GM19240 (cell line): ENCODE measurements around the gene TUBA4A.
"Not testable (repeated sequence)": the region's sequence is repeated elsewhere in the genome, so short reads cannot be mapped to it uniquely, and the experiment has no call there.

ENCODE experiments used
- DNase-seq: peaks from one replicate; pipeline ENCODE4 v3.0.0; 2011; ENCODE audit warnings: low spot score; ENCODE audit not compliant: insufficient read length

The TUBA4A gene

GRCh38 chr2:219268294-219268693 lies 14.6 kb upstream of the TUBA4A start:
- no peak for DNase-seq

- DNase-seq: no peak
Observed at GRCh38 chr2:219266886-219267285, 13.2 kb upstream of the TUBA4A start.

DNA sequence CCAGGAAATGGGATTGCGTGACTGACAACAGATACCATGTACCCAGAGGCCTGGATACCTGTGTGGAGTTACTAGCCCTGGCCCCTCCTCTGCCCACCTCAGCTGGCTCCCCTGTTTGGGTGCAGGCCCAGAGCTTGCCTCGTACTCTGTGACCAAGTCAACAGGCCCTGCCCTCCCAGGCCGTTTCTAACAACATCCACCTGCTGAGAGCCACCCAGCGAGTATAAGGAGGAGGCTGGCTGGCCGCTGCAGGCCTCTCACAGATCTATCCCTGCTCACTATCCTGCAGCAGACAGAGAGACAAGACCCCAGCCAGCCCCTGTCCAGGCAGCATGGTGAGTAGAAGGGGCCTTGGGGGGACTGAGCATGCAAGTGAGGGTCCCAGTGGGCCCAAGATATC lies 12.5 kb upstream of the TUBA4A start:
- DNase-seq: no peak

DNA sequence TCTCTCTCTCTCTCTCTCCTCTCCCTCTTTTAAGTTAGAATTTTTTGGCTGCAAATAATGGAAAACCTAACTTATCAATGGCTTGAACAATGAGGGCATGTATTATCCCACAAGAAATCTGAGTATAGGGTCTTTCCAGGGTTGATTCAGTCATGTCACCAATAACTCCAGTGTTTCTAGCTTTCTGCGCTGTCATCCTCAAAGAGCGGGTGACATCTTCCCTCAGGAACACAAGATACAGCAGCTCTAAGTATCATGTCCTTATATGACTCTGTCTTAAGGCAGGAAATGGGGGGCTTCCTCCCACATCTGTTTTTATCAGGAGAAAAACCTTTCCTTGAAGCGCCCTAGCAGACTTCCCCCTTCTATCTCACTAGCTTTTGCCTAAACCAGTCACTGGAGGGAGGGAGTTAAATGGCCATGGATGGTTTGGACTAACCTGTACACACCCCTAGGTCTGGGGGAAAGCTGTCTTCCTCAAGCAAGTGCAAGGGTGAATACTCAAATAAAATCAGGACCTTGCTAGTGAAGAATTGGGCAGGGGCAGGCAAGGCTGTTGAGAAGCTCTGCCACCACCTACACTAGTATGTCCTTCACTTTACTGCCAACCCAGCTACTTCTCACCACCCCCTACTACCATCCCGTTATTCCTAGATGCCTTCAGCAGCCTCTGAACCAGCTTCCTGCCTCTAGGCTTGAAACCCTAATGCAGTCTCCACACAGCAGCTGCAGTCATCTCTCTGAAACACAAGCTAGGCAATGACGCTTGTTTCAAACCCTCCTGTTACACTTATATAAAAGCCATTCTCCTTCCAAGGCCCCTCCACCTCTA lies 7.5 kb upstream of the TUBA4A start:
- DNase-seq: no peak

DNA sequence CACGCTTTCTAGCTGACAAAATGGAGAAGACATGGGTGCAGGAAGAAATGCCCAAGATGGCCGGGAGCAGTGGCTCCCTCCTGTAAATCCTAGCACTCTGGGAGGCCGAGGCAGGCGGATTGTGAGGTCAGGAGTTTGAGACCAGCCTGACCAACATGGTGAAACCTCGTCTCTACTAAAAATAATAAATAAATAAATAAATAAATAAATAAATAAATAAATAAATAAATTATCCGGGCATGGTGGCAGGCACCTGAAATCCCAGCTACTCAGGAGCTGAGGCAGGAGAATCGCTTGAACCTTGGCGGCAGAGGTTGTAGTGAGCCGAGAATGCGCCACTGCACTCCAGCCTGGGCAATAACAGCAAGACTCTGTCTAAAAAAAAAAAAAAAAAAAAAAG lies 5.2 kb upstream of the TUBA4A start:
- DNase-seq: not testable (repeated sequence)

DNA sequence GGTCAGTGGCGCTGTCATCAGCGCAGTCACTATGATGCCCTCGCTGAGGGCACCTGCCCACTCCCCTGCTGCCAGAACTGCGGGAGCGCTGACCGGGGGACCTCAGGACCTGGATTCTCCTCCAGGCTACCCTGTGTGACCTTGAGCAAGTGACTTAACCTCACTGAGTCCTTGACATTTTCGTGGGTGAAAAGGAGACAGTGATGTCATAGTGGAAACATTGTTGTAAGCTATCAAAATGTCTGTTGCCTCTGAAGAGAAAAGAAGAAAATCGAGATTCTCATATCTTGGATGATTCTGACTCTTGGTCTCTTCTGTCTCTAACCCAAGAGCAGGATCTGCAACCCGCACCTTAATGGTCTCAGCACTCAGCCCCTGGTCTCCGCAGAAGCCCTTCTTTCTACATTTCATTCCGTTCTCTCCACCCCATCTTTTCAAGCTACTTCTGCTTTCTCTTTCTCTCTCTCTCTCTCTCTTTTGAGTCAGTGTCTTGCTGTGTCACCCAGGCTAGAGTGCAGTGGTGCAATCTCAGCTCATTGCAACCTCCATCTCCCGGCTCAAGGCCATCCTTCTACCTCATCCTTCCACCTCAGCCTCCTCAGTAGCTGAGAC lies 978 bp upstream of the TUBA4A start:
- DNase-seq: no peak

- DNase-seq: no peak
Observed at GRCh38 chr2:219252900-219253752, 592 bp downstream of the TUBA4A start, which contains the start of gene TUBA4B. Gene TUBA4B, plus strand, starts transcription at chr2:219253243. Its CDS starts 165 bp downstream, at chr2:219253408.

DNA sequence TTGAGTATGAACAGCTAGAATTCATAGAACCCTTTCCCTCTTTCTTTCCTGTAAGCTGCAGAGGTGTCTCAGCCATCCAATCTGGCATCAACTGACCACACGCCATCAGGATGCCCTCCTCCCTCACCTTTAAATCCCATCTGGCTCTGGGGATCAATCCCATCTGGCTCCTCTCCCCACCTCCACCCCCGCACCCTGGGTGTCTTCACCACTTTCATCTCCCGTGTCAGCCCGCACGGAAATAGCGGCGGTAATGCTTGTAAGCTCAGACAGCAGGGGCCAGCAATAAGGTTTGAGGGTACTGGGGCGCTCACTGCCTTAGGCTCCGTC lies 1.2 kb downstream of the TUBA4A start:
- no peak for DNase-seq

DNA sequence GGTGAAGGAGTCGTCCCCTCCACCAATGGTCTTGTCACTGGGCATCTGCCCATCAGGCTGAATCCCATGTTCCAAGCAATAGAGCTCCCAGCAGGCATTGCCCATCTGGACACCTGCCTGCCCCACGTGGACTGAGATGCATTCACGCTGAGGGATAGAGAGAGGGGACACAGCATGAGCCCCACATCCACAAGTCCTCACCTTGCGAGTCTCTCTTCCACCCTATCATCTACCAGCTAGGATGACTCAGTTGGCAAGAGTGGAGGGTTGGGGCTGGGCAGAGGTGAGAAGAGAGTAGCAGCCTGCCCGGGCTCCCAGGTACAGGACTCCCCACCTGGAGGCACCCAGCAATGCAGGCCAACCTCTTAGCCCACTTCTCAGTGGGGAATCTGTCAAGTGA lies 1.6 kb downstream of the TUBA4A start:
- DNase-seq: no peak

GRCh38 chr2:219251656-219252055 lies 2.1 kb downstream of the TUBA4A start:
- no peak for DNase-seq

DNA sequence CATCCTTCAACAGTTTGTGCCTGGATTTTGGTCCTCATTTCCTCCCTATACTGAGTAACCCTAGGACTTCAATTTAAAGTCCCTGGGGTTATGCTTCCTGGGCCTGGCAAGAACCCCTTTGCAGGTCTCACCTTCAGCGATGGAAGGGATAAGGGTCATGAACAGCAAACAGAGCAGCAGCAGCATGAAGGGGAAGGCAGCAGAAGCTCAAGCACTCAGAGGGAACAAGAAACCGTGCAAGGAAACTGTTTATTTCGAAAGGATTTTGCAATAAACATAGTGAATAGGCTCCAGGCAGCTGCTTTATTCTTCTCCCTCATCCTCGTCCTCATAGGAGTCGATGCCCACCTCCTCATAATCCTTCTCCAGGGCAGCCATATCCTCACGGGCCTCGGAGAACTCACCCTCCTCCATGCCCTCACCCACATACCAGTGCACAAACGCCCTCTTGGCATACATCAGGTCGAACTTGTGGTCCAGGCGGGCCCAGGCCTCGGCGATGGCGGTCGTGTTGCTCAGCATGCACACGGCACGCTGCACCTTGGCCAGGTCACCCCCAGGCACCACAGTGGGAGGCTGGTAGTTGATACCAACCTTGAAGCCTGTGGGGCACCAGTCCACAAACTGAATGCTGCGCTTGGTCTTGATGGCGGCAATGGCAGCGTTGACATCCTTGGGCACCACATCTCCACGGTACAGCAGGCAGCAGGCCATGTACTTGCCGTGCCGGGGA lies 3.5 kb downstream of the TUBA4A start:
- no peak for DNase-seq

DNA sequence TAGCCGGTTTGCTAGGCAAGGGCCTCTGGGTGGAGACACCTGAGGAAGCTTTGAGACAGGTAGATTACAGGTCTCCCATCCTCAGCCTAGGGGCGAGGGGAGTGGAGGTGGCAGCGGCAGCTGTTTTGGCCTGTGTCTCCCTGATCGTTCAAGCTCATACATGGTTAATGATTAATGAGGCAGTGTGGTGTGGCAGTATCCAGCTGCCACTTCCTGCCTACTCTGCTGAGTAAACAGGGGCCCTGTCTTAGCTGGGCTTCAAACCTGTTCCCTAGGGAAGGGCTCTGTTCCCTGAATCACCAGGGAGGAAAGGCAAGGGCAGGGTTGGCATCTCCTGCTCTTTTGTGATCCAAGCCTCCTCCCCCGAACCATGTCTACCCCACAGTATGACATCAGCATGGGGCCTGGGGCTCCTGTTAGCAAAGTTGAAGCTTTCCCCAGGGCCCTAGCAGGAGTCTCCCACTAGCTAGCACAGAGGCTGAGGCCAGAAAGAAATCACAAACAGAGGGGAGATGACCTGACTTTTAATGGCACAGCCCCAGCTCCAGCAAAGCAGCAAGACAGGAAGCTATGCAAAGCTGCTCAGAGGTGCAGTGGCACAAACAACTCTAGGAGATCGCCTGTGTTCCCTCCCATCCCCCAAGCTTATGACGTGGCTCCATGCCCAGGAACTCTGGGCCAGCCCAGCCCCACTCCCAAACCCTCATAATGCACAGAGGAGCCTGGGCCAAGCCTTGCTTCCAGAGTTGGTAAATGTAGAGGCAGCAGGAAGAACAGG lies 4.3 kb downstream of the TUBA4A start:
- no peak for DNase-seq

GRCh38 chr2:219248845-219249202 lies 4.9 kb downstream of the TUBA4A start:
- no peak for DNase-seq

GRCh38 chr2:219247678-219248642 lies 5.8 kb downstream of the TUBA4A start:
- no peak for DNase-seq

GRCh38 chr2:219246559-219246958 lies 7.2 kb downstream of the TUBA4A start:
- no peak for DNase-seq

DNA sequence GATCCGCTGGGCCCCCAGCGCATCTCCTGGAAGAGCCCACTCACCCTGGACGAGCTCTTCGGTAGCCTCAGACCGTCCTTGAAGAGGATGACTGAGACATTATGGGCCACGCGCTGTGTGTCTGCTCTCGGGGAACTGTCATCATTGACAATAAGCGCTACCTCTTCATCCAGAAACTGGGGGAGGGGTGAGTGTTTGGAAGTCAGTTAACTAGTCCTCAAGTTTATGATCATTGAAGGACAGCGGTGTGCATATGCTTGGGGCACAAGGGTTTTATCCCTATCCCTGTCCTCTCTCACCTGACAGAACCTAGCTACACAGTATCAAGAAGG lies 7.9 kb downstream of the TUBA4A start:
- no peak for DNase-seq

- DNase-seq: peak; percentile 98
Observed at GRCh38 chr2:219245148-219245898, 8.4 kb downstream of the TUBA4A start, which contains the start of the genes GLB1L and STK16. Gene GLB1L, minus strand, starts transcription at chr2:219245444. Its CDS starts 1,871 bp downstream, at chr2:219243573. Gene STK16, plus strand, starts transcription at chr2:219245479. Its CDS starts 521 bp downstream, at chr2:219246000.

DNA sequence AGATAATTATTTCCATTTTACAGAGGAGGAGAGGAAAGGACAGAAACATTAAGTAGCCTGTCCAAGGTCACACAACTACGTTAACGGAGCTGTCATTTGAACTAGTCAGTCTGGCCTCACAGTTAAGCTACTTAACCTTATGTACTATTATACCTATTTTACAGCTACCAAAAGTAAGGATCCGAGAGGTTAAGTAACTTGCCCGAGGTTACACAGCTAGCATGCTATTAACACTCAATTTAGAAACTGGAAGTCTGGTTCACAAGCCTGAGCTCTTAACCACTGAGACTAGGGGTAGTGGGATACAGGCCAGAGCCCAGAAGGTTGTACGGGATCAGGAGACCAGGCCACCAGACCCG lies 8.9 kb downstream of the TUBA4A start:
- no peak for DNase-seq

GRCh38 chr2:219243291-219243761 lies 10.4 kb downstream of the TUBA4A start:
- no peak for DNase-seq
